ENCODE results near the gene SYT6. TPM values are rescaled to one million over a fixed set of nuclear protein-coding genes. Genes with fewer than 3 reads are reported as not detected.

SYT6 gene
- total RNA-seq, 1 donor from 2014 or later = 0.22 TPM

DNA sequence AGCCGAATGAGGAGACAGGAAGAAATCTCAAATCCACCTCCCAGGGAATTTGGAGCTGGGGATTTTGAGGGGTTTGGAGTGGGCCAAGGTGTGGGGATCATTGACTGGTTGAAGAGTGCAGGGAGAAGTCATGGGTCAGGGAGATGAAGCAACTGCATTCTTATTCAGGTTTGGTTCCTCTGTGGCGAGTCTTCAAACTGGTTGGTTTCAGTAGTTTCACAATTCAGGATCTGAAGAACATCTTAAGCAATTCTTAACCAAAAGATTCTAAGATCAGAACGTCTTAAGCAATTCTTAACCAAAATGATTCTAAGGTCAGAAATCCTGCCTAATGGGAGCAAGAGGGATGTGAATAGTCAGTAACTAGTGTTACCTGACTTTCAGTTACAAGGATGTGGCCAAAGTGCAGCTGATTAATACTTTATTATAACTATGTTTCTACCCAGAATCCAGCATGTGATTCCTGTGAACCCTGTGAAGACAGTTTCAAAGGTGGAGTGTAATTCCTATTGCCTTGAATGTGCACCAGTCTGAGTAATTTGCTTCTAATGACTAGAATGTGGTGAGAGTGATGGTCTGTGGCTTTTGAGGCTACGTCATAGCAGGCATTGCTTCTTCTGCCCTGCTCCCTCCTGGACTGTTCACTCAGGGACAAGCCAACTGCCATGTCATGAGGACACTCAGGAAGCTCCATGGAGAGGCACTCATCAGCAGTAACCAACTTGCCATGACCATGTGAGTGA, 113.2 kb downstream of the SYT6 start:
- intact Hi-C loops (cut with DNase I) = no loop called here
- no peak for DNase-seq (ENCODE audit: low spot score)

Other genes with a start within 250 kb of the SYT6 start
- gene AP4B1, start 249.1 kb downstream of the SYT6 start, total RNA-seq = 12.6 TPM
- 2.1 TPM for gene DCLRE1B, start 248.5 kb downstream of the SYT6 start, total RNA-seq
- 63.5 TPM for gene HIPK1, start 224.5 kb downstream of the SYT6 start, total RNA-seq
- gene OLFML3, start 174.4 kb downstream of the SYT6 start, total RNA-seq = 8.2 TPM

Measured in cardiac septum (tissue), 1 donor.